Measurements from ENCODE around the gene MICU1.

GRCh38 chr10:72653383-72654096, 27.7 kb upstream of the MICU1 start:
- TF ChIP-seq CTCF (IDR thresholded peaks at IDR 0.05) (no peak), POLR2A (IDR thresholded peaks at IDR 0.05) (no peak)

All from ovary (tissue), 3 donors.